Tibial artery (tissue), 4 donors: ENCODE data around the gene FAM187B.

ENCODE experiments used
- DNase-seq, 2 donors: peaks; one replicate each; pipeline ENCODE4 v3.0.0-alpha.2; 2019
- H3K27ac ChIP-seq, 2 donors: fragments of 200-600 bp; sonication (generic) in 1 of 2; 1 replicate in 1 of 2; 2 replicates in 1 of 2; pipeline ENCODE4 v1.5.1; 2018 to 2019; ENCODE audit warnings: mild to moderate bottlenecking in 1 of 2
- H3K27me3 ChIP-seq, 2 donors: fragments of 200-600 bp; sonication (generic) in 1 of 2; one replicate each; pipeline versions ENCODE4 v1.5.1 to v1.6.0; 2016 to 2019
- H3K36me3 ChIP-seq, 3 donors: fragments of 200-600 bp; sonication (generic) in 2 of 3; one replicate each; pipeline ENCODE4 v1.5.1; 2016 to 2019; ENCODE audit warnings: mild to moderate bottlenecking in 2 of 3
- H3K4me1 ChIP-seq, 4 donors: fragments of 200-600 bp; sonication (generic) in 2 of 4; 1 replicate in 3 of 4; 2 replicates in 1 of 4; pipeline ENCODE4 v1.5.1; 2016 to 2019
- H3K4me3 ChIP-seq, 2 donors: fragments of 200-600 bp; sonication (generic) in 1 of 2; 1 replicate in 1 of 2; 2 replicates in 1 of 2; pipeline ENCODE4 v1.5.1; 2018 to 2019; ENCODE audit warnings: mild to moderate bottlenecking in 2 of 2
- H3K9me3 ChIP-seq, 3 donors: fragments of 200-600 bp; sonication (generic) in 1 of 3; one replicate each; pipeline ENCODE4 v1.5.1; 2016 to 2019
- CTCF ChIP-seq, 2 experiments: fragments of 200-600 bp in 1 of 2; fragments of 450-650 bp in 1 of 2; IDR thresholded peaks; one replicate each; pipeline ENCODE4 v1.5.1; 2017 to 2019; ENCODE audit warnings: antibody characterized with exemption in 2 of 2, mild to moderate bottlenecking in 1 of 2, moderate library complexity in 1 of 2
- intact Hi-C: fragments of 100-400 bp; cut with DNase I; formaldehyde crosslinking; loops from one replicate; pipeline ENCODE4 v1.15.0; 2023; ENCODE audit warnings: low total_unique reads

Gene FAM187B

GRCh38 chr19:35265126-35265899, 36.8 kb upstream of the FAM187B start:
- H3K4me3 ChIP-seq: no peak overlapping the region
- H3K27ac ChIP-seq: no peak overlapping the region
- peaks cover under 1 to 5% (median 2%) of the 10 kb centered on the region in 3 donors for H3K36me3 ChIP-seq
- intact Hi-C loops: loop anchor here (5.0 kb wide), 1 partner anchor 128 kb away; the partner anchor contains the start of genes FXYD1 and LGI4
- DNase-seq: peak in 1 of 2 donors; percentile 53
- H3K9me3 ChIP-seq: no peaks in the 10 kb centered on the region
- no peak for TF ChIP-seq CTCF (IDR thresholded peaks at IDR 0.05)
- peaks cover 0 to 42% (median 19%) of the 10 kb centered on the region in 4 donors for H3K4me1 ChIP-seq
- no peaks in the 10 kb centered on the region for H3K27me3 ChIP-seq

GRCh38 chr19:35264268-35265125, 36.0 kb upstream of the FAM187B start:
- H3K4me1 ChIP-seq: peaks cover 0 to 34% (median 11%) of the 10 kb centered on the region in 4 donors
- no peaks in the 10 kb centered on the region for H3K27me3 ChIP-seq
- intact Hi-C loops: loop anchor here (5.0 kb wide), 1 partner anchor 127 kb away; the partner anchor contains the start of genes FXYD1 and LGI4
- H3K4me3 ChIP-seq: no peak overlapping the region
- DNase-seq: peak in 1 of 2 donors; percentile 55
- no peak for TF ChIP-seq CTCF (IDR thresholded peaks at IDR 0.05)
- H3K36me3 ChIP-seq: no peaks in the 10 kb centered on the region
- no peak overlapping the region for H3K27ac ChIP-seq
- no peaks in the 10 kb centered on the region for H3K9me3 ChIP-seq

GRCh38 chr19:35262101-35262761, 33.7 kb upstream of the FAM187B start:
- H3K27ac ChIP-seq: no peak overlapping the region
- TF ChIP-seq CTCF (IDR thresholded peaks at IDR 0.05): no peak
- no peaks in the 10 kb centered on the region for H3K9me3 ChIP-seq
- peaks cover 0 to 33% (median 11%) of the 10 kb centered on the region in 4 donors for H3K4me1 ChIP-seq
- DNase-seq: peak in 1 of 2 donors; percentile 63
- H3K4me3 ChIP-seq: no peak overlapping the region
- peaks cover 0 to 7% (median 0%) of the 10 kb centered on the region in 3 donors for H3K36me3 ChIP-seq
- peaks cover 0 to 17% of the 10 kb centered on the region in 2 donors for H3K27me3 ChIP-seq
- intact Hi-C loops: no loop called here

GRCh38 chr19:35261356-35262100, 33.0 kb upstream of the FAM187B start:
- Histone ChIP-seq H3K4me1 (peaks cover 0 to 26% (median 5%) of the 10 kb centered on the region in 4 donors), H3K4me3 (no peak overlapping the region), H3K27me3 (peaks cover 0 to 23% of the 10 kb centered on the region in 2 donors), H3K27ac (no peak overlapping the region), H3K36me3 (peaks cover 0 to 7% (median 0%) of the 10 kb centered on the region in 3 donors), H3K9me3 (no peaks in the 10 kb centered on the region)
- peak in 1 of 2 donors; percentile 62 for DNase-seq
- intact Hi-C loops: no loop called here
- no peak for TF ChIP-seq CTCF (IDR thresholded peaks at IDR 0.05)
